ENCODE data around the gene LDB3.

Gene LDB3

GRCh38 chr10:86763404-86763803 is 95.1 kb downstream of the LDB3 start:
- DNase-seq (ENCODE audit: low read depth), result no peak

- no peak for DNase-seq (ENCODE audit: low read depth)
Observed at GRCh38 chr10:86765548-86765947, 97.2 kb downstream of the LDB3 start.

GRCh38 chr10:86768412-86769062 is 100.2 kb downstream of the LDB3 start:
- DNase-seq (ENCODE audit: low read depth), result no peak

GRCh38 chr10:86769991-86770390 is 101.7 kb downstream of the LDB3 start:
- no peak for DNase-seq (ENCODE audit: low read depth)

- DNase-seq (ENCODE audit: low read depth), result no peak
Observed at GRCh38 chr10:86770412-86770960, 102.2 kb downstream of the LDB3 start.

GRCh38 chr10:86773498-86773897 is 105.2 kb downstream of the LDB3 start:
- DNase-seq (ENCODE audit: low read depth), result no peak

GRCh38 chr10:86775056-86775869 is 107.0 kb downstream of the LDB3 start:
- no peak for DNase-seq (ENCODE audit: low read depth)

- DNase-seq (ENCODE audit: low read depth), result no peak
Observed at GRCh38 chr10:86775870-86776180, 107.5 kb downstream of the LDB3 start.

GRCh38 chr10:86779220-86780017 is 111.1 kb downstream of the LDB3 start:
- DNase-seq (ENCODE audit: low read depth), result no peak

GRCh38 chr10:86782701-86783418 is 114.5 kb downstream of the LDB3 start:
- DNase-seq (ENCODE audit: low read depth), result no peak

- DNase-seq (ENCODE audit: low read depth), result no peak
Observed at GRCh38 chr10:86785037-86785436, 116.7 kb downstream of the LDB3 start.

Measured in activated T-helper 9 cell treated with anti-CD3 and anti-CD28 coated beads, Interleukin-2, amount 50 U/mL, for 16 hours (primary cell).